ENCODE measurements around the gene ACBD4. TPM values are rescaled to one million over a fixed set of nuclear protein-coding genes. Genes with fewer than 3 reads are reported as not detected.

ACBD4 gene
- total and polyA plus RNA-seq, 10 of the 15 experiments (the other 5 are each of a cell fraction or from before 2014, with no cell fraction given): 0.20 to 13.8 (median 6.9) TPM

DNA sequence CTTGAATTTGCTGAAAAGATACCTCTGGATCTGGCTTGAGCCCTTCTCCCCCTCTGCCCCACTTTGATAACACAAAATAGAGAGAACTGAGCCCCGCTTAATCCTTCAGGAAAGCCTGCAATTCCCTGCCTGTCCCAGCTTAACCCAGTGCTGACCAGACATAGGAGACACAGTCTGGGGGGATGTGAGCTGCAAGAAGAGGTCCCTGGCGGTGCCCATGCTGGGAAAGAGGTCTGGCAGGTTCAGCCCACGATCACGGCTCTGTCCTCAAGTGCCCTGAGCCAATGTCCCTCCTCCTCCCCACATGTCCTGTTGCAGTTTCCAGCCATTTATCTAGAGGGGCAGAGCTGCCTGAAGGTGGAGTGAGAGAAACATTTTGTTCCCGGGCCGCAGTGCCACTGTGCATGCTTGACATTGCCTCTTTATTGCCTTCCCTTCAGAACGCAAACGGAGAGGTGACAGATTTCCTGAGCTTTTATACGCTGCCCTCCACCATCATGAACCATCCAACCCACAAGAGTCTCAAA is 32.2 kb upstream of the ACBD4 start:
- no peak for FAIRE-seq
- BruUV-seq (replicated peaks): no TSS peak
- Histone ChIP-seq H3K9ac (ENCODE audit: control insufficient read depth, insufficient read depth, low read length) (no peak overlapping the region), H3K4me3 (no peak overlapping the region), H3K4me1 (ENCODE audit: control insufficient read depth, insufficient read depth, low read length) (no peaks in the 10 kb centered on the region), H3K79me2 (ENCODE audit: control insufficient read depth, insufficient read depth, low read length) (no peaks in the 10 kb centered on the region), H3K36me3 (ENCODE audit: control insufficient read depth in 2 of 2, insufficient read depth in 2 of 2, low read length in 1 of 2) (peaks cover 53 to 56% of the 10 kb centered on the region in 2 experiments), H2AFZ (ENCODE audit: control insufficient read depth, low read depth, low read length) (no peak overlapping the region), H3K27ac (ENCODE audit: control insufficient read depth, insufficient read depth) (no peak overlapping the region), H3K9me3 (replicated peaks; ENCODE audit: control insufficient read depth, insufficient read depth, low read length) (no peaks in the 10 kb centered on the region), H3K4me2 (ENCODE audit: control insufficient read depth, insufficient read depth) (no peak overlapping the region), H3K27me3 (replicated peaks in 1 of 2; ENCODE audit: control insufficient read depth in 2 of 2, insufficient read depth in 2 of 2, low read length in 1 of 2) (no peaks in the 10 kb centered on the region), H4K20me1 (ENCODE audit: control insufficient read depth, insufficient read depth) (peaks cover 3% of the 10 kb centered on the region; the same call in 1 of the 2 replicates)
- in situ Hi-C loops (cut with MboI): loop anchor here (10.0 kb wide), 1 partner anchor 179 kb away; no protein-coding TSS in a partner anchor
- intact Hi-C loops (cut with micrococcal nuclease; ENCODE audit: unreplicated experiment): no loop called here
- no peak for ATAC-seq
- POLR2A ChIA-PET: no interaction called here
- DNase-seq (ENCODE audit: low read depth, low spot score): no peak
- CTCF ChIA-PET: interaction anchor here (1.5 to 1.6 kb wide), 2 partner anchors 32 to 183 kb away, joined by 3 read pairs; partner anchors contain the start of gene ACBD4
- SMC1A ChIA-PET (ENCODE audit: uncharacterized antibody, unreplicated experiment): no interaction called here
- RAD21 ChIA-PET (ENCODE audit: unreplicated experiment): interaction anchor here (0.6 kb wide), 1 partner anchor 80 kb away, joined by 4 read pairs; no protein-coding TSS in a partner anchor
- TF ChIP-seq CBX3 (IDR thresholded peaks at IDR 0.05; ENCODE audit: borderline replicate concordance, low read depth) (no peak), SREBF1 (IDR thresholded peaks at IDR 0.05; ENCODE audit: low read length) (no peak), EGR1 (IDR thresholded peaks at IDR 0.05; ENCODE audit: borderline replicate concordance in 1 of 2, low read depth in 2 of 2, low read length in 2 of 2) (no peak), ASH2L (IDR thresholded peaks at IDR 0.05; ENCODE audit: borderline replicate concordance, low read depth) (no peak)
- TF ChIP-seq, protein P1, sequence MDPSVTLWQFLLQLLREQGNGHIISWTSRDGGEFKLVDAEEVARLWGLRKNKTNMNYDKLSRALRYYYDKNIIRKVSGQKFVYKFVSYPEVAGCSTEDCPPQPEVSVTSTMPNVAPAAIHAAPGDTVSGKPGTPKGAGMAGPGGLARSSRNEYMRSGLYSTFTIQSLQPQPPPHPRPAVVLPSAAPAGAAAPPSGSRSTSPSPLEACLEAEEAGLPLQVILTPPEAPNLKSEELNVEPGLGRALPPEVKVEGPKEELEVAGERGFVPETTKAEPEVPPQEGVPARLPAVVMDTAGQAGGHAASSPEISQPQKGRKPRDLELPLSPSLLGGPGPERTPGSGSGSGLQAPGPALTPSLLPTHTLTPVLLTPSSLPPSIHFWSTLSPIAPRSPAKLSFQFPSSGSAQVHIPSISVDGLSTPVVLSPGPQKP (IDR thresholded peaks at IDR 0.05; ENCODE audit: low read depth, low read length): no peak
- 94% methylated on average over 9 of the region's 9 CpGs for WGBS (ENCODE audit: insufficient coverage, insufficient replicate concordance, low lambda C conversion rate, missing lambda C conversion rate)

DNA sequence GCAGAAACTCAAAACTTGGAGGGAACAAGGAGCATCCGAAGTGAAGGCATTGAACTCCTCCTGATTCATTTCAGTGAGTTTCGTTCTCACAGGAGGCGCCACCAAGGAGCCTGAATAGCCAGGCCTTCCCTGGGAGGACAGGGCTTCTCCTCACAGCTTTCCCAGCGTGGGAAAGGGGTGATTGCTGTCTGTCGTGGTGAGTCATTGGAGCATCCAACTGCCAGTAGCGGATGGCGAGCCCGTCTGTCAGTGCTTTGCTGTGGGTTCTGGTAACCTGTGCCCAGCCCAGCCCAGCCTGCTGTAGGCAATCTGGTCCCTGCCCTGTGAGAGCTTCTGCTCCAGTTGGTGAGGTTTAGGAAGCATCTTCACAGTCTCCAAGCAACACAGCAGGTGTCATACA is 31.5 kb upstream of the ACBD4 start:
- no TSS peak for BruUV-seq (replicated peaks)

More for the DNA sequence above, 31.5 kb upstream of the ACBD4 start:
- Histone ChIP-seq H3K4me2 (ENCODE audit: control insufficient read depth, insufficient read depth) (no peak overlapping the region), H2AFZ (ENCODE audit: control insufficient read depth, low read depth, low read length) (no peak overlapping the region), H3K79me2 (ENCODE audit: control insufficient read depth, insufficient read depth, low read length) (no peaks in the 10 kb centered on the region), H3K36me3 (ENCODE audit: control insufficient read depth in 2 of 2, insufficient read depth in 2 of 2, low read length in 1 of 2) (peaks cover 55 to 57% of the 10 kb centered on the region in 2 experiments), H3K27ac (ENCODE audit: control insufficient read depth, insufficient read depth) (no peak overlapping the region), H3K4me1 (ENCODE audit: control insufficient read depth, insufficient read depth, low read length) (no peaks in the 10 kb centered on the region), H3K4me3 (no peak overlapping the region), H4K20me1 (ENCODE audit: control insufficient read depth, insufficient read depth) (peaks cover 3% of the 10 kb centered on the region; the same call in 1 of the 2 replicates), H3K27me3 (replicated peaks in 1 of 2; ENCODE audit: control insufficient read depth in 2 of 2, insufficient read depth in 2 of 2, low read length in 1 of 2) (no peaks in the 10 kb centered on the region), H3K9me3 (replicated peaks; ENCODE audit: control insufficient read depth, insufficient read depth, low read length) (no peaks in the 10 kb centered on the region), H3K9ac (ENCODE audit: control insufficient read depth, insufficient read depth, low read length) (no peak overlapping the region)
- TF ChIP-seq STAT1 (conservative IDR thresholded peaks at IDR 0.05): no peak
- TF ChIP-seq POLR2A (IDR thresholded peaks at IDR 0.05; ENCODE audit: low read depth, low read length): 0 out of 2 replicates have a peak, but pooled peaks have one; percentile 23
- ChIA-PET POLR2A (no interaction called here), RAD21 (ENCODE audit: unreplicated experiment) (interaction anchor here (0.6 kb wide), 1 partner anchor 81 kb away, joined by 4 read pairs; no protein-coding TSS in a partner anchor), CTCF (interaction anchor here (0.9 to 2.0 kb wide), 5 partner anchors 8 to 184 kb away, joined by 3 to 4 read pairs (median 3); partner anchors contain the start of genes ACBD4 and PLCD3), SMC1A (ENCODE audit: uncharacterized antibody, unreplicated experiment) (no interaction called here)
- no peak for FAIRE-seq
- DNase-seq (ENCODE audit: low read depth, low spot score): no peak
- 97% methylated on average over 8 of the region's 8 CpGs for WGBS (ENCODE audit: insufficient coverage, insufficient replicate concordance, low lambda C conversion rate, missing lambda C conversion rate)
- intact Hi-C loops (cut with micrococcal nuclease; ENCODE audit: unreplicated experiment) (no loop called here), in situ Hi-C loops (cut with MboI) (loop anchor here (10.0 kb wide), 1 partner anchor 179 kb away; no protein-coding TSS in a partner anchor)
- no peak for ATAC-seq

Measured in GM12878 (cell line).